GM19452 (cell line): ENCODE data around the gene PHC1.

Experiments
- ATAC-seq: cut with Tn5 transposase; IDR thresholded peaks from one replicate; pipeline ENCODE4 v1.9.1; 2021; ENCODE audit not compliant: unreplicated experiment

The PHC1 gene

GRCh38 chr12:8949342-8950220, 35.3 kb downstream of the PHC1 start, which contains the start of gene M6PR:
M6PR (minus strand) TSS chr12:8949645; CDS start chr12:8946404, 3,241 bp downstream.
- ATAC-seq = peak; percentile 86

- ATAC-seq = peak; percentile 14
Observed at GRCh38 chr12:8950221-8950527, 35.9 kb downstream of the PHC1 start.

- no peak for ATAC-seq
Observed at GRCh38 chr12:8950702-8951478, 36.6 kb downstream of the PHC1 start.

- no peak for ATAC-seq
Observed at GRCh38 chr12:8951744-8952143, 37.4 kb downstream of the PHC1 start.

- ATAC-seq = no peak
Observed at GRCh38 chr12:8953773-8954402, 39.6 kb downstream of the PHC1 start.

- no peak for ATAC-seq
Observed at GRCh38 chr12:8956073-8956472, 41.8 kb downstream of the PHC1 start.

- ATAC-seq = no peak
Observed at GRCh38 chr12:8956772-8957171, 42.5 kb downstream of the PHC1 start.

DNA sequence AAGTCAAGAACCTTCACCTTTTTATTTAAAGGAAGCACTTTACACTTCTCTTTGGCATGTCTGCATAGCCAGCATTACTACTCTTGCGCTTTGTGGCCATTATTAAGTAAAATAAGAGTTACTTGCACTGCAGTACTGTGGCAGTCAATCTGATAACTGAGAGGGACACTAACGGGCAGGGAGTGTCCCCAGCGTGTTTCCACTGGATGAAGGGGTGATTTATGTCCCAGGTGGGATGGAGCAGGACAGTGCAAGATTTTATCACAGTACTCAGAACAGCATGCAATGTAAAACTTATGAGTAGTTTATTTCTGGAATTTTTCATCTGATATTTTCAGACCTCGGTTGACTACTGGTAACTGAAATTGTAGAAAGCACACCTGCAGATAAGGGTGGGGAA, 43.3 kb downstream of the PHC1 start:
- ATAC-seq = no peak

DNA sequence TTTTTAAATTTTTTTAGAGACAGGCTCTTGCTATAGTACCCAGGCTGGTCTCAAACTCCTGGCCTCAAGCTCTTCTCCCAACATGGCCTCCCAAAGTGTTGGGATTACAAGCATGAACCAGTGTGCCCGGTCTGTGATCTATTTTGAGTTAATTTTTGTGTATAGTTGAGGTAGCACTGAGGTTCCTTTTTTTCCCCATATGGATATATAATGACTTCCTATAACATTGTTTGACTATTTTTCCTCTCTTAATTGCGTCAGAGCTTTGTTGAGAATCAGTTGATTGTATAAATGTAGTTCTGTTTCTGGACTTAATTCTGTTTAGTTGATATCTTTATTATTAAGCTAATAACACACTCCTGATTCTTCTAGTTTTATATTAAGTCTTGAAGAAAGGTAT, 43.8 kb downstream of the PHC1 start:
- no peak for ATAC-seq

DNA sequence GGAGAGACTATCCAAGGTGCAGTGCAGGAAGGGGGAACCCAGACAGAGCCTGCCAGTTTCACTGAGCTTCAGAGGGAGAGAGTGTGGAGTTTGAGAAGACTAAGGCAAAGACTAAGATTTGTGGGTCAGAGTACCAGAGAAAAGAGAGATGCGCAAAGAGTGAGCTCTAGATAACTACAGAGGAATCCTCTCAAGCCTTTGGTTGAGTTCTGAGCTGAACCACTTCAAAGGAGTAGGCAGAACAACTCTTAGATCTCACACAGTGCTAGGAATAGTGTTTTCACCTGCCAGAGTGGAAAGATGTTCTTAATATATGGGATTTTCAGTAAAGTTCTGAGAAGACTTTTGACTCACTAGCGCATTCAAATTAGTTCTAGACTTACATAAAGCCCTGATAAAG, 45.9 kb downstream of the PHC1 start:
- ATAC-seq = no peak

DNA sequence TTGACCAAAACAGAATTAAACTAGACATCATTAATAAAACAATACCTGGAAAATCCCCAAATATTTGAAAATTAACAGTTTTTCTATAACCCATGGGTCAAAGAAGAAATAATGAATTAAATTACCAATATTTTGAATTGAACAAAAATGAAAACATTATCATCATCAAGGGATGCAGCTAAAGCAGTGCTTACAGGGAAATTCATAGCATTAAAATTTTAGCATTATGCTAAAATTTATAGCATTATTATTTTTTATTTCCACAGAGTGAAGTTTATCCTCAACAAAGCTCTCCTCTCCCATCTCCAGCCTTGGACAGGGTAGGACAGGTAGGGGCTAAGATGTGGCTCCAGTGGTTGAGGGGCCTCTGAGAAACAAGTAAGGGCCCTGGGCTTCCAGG, 54.5 kb downstream of the PHC1 start:
- no peak for ATAC-seq

DNA sequence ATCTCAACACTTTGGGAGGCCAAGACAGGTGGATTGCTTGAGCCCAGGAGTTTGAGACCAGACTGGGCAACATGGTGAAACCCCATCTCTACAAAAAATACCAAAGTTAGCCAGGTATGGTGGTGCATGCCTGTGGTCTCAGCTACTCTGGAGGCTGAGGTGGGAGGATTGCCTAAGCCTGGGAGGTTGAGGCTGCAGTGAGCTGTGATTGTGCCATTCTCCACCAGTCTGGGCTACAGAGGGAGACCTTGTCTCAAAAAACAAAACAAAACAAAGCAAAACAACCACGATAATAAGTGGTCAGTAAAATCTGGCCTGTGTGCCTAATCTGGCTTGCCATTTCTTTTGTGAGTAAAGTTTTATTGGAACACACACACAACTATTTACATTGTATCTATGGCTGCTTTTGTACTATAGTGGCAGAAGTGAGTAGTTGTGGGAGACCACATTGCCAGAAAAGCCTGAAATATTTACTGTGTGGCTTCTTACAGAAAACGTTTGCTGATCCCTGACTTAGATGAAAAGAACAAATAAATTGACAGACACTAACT, 55.6 kb downstream of the PHC1 start:
- ATAC-seq = no peak

GRCh38 chr12:8970432-8970831, 56.1 kb downstream of the PHC1 start:
- no peak for ATAC-seq

- no peak for ATAC-seq
Observed at GRCh38 chr12:8980137-8980536, 65.8 kb downstream of the PHC1 start.

- no peak for ATAC-seq
Observed at GRCh38 chr12:8985213-8985754, 71.0 kb downstream of the PHC1 start.

DNA sequence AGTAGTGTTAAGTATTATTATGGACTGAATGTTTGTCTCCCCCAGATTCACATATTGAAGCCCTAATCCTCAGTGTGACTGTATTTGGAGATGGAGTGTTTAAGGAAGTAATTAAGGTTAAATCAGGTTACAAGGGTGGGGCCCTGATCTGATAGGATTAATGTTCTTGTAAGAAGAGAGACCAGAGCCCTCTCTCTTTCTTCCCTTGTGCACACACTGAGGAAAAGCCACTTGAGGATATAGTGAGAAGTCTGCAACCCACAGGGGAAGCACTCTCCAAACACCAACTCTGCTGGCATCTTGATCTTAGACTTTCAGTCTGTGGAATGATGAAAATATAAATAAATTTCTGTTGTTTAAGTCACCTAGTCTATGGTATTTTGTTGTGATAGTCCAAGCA, 72.9 kb downstream of the PHC1 start:
- no peak for ATAC-seq

DNA sequence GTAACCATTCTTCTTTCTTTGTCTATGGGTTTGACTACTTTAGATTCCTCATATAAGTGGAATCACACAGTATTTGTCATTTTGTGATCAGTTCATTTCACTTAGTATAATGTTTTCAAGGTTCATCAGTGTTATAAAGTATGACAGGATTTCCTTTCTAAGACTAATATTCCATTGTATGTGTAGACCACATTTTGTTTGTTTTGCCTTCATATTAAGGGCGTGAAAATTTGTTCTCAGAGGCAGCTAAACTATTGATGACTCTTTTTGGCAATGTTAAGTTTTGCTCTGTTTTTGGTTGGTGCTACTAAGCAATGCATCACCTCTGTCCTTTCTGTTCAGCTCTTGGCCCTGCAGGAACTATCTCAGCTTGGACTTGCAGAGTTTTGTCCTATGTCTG, 73.4 kb downstream of the PHC1 start:
- no peak for ATAC-seq

- no peak for ATAC-seq
Observed at GRCh38 chr12:8989413-8989812, 75.1 kb downstream of the PHC1 start, which contains the start of gene KLRG1. KLRG1 (plus strand) TSS chr12:8989546; CDS start chr12:8989636, 90 bp downstream.
